IPS-15b (cell line): ENCODE measurements around the gene RABEPK.
A peak's percentile ranks its signal among the peaks of the same experiment; 100 is the strongest.

ENCODE experiments used
- H3K27me3 ChIP-seq: one replicate; pipeline ENCODE4 v1.6.1; 2013; ENCODE audit warnings: low read length; ENCODE audit not compliant: control insufficient read depth, insufficient read depth
- H3K36me3 ChIP-seq: one replicate; pipeline ENCODE4 v1.6.1; 2013; ENCODE audit warnings: low read length; ENCODE audit not compliant: control insufficient read depth, insufficient read depth
- H3K4me1 ChIP-seq: one replicate; pipeline ENCODE4 v1.6.1; 2013; ENCODE audit warnings: mild to moderate bottlenecking, low read length; ENCODE audit not compliant: control insufficient read depth, insufficient read depth
- H3K4me3 ChIP-seq: one replicate; pipeline ENCODE4 v1.5.1; 2013; ENCODE audit warnings: low read depth, low read length
- H3K9ac ChIP-seq: one replicate; pipeline ENCODE4 v1.6.1; 2013; ENCODE audit warnings: low read depth, mild to moderate bottlenecking, low read length
- H3K9me3 ChIP-seq: one replicate; pipeline ENCODE4 v1.6.1; 2013; ENCODE audit warnings: mild to moderate bottlenecking, low read length; ENCODE audit not compliant: control insufficient read depth, insufficient read depth

The RABEPK gene

GRCh38 chr9:125239631-125240597 is 39.6 kb downstream of the RABEPK start:
- peaks cover 3% of the 10 kb centered on the region for H3K4me1 ChIP-seq
- peaks cover 34% of the 10 kb centered on the region for H3K36me3 ChIP-seq
- peak overlapping the region; percentile 97 for H3K9ac ChIP-seq
- H3K4me3 ChIP-seq = peak overlapping the region; percentile 99
- no peaks in the 10 kb centered on the region for H3K27me3 ChIP-seq
- H3K9me3 ChIP-seq = no peaks in the 10 kb centered on the region

- no peaks in the 10 kb centered on the region for H3K9me3 ChIP-seq
- peak overlapping the region; percentile 99 for H3K4me3 ChIP-seq
- H3K27me3 ChIP-seq = no peaks in the 10 kb centered on the region
- peaks cover 34% of the 10 kb centered on the region for H3K36me3 ChIP-seq
- H3K4me1 ChIP-seq = peaks cover 3% of the 10 kb centered on the region
- peak overlapping the region; percentile 97 for H3K9ac ChIP-seq
Observed at GRCh38 chr9:125240649-125240999, 40.3 kb downstream of the RABEPK start.

- H3K9me3 ChIP-seq = no peaks in the 10 kb centered on the region
- H3K4me1 ChIP-seq = peaks cover 3% of the 10 kb centered on the region
- H3K36me3 ChIP-seq = peaks cover 34% of the 10 kb centered on the region
- H3K27me3 ChIP-seq = no peaks in the 10 kb centered on the region
- peak within 1 kb of the TSS; percentile 99 for H3K4me3 ChIP-seq
- H3K9ac ChIP-seq = peak within 1 kb of the TSS; percentile 97
Observed at GRCh38 chr9:125241000-125241862, 40.9 kb downstream of the RABEPK start, which contains the start of gene HSPA5. Gene HSPA5 (minus strand): TSS chr9:125241343. CDS start chr9:125241126, 217 bp downstream.

GRCh38 chr9:125241863-125242739 is 41.8 kb downstream of the RABEPK start:
- Histone ChIP-seq H3K4me3 (peak overlapping the region; percentile 98), H3K9me3 (no peaks in the 10 kb centered on the region), H3K9ac (peak overlapping the region; percentile 95), H3K36me3 (peaks cover 29% of the 10 kb centered on the region), H3K4me1 (peaks cover 3% of the 10 kb centered on the region), H3K27me3 (no peaks in the 10 kb centered on the region)

- Histone ChIP-seq H3K4me1 (peaks cover 3% of the 10 kb centered on the region), H3K9ac (no peak overlapping the region), H3K36me3 (peaks cover 15% of the 10 kb centered on the region), H3K27me3 (no peaks in the 10 kb centered on the region), H3K4me3 (no peak overlapping the region), H3K9me3 (no peaks in the 10 kb centered on the region)
Observed at GRCh38 chr9:125243792-125244260, 43.5 kb downstream of the RABEPK start.

GRCh38 chr9:125246261-125246667 is 45.9 kb downstream of the RABEPK start:
- no peaks in the 10 kb centered on the region for H3K4me1 ChIP-seq
- no peak overlapping the region for H3K9ac ChIP-seq
- no peaks in the 10 kb centered on the region for H3K36me3 ChIP-seq
- H3K27me3 ChIP-seq = no peaks in the 10 kb centered on the region
- no peaks in the 10 kb centered on the region for H3K9me3 ChIP-seq
- H3K4me3 ChIP-seq = no peak overlapping the region

GRCh38 chr9:125254231-125254630 is 53.9 kb downstream of the RABEPK start:
- no peak overlapping the region for H3K9ac ChIP-seq
- no peaks in the 10 kb centered on the region for H3K36me3 ChIP-seq
- no peaks in the 10 kb centered on the region for H3K27me3 ChIP-seq
- no peaks in the 10 kb centered on the region for H3K9me3 ChIP-seq
- H3K4me3 ChIP-seq = no peak overlapping the region
- no peaks in the 10 kb centered on the region for H3K4me1 ChIP-seq

- Histone ChIP-seq H3K27me3 (no peaks in the 10 kb centered on the region), H3K36me3 (no peaks in the 10 kb centered on the region), H3K9ac (no peak overlapping the region), H3K4me3 (no peak overlapping the region), H3K4me1 (no peaks in the 10 kb centered on the region), H3K9me3 (no peaks in the 10 kb centered on the region)
Observed at GRCh38 chr9:125255781-125256391, 55.5 kb downstream of the RABEPK start.

GRCh38 chr9:125258160-125258785 is 57.9 kb downstream of the RABEPK start:
- Histone ChIP-seq H3K36me3 (no peaks in the 10 kb centered on the region), H3K27me3 (no peaks in the 10 kb centered on the region), H3K9ac (no peak overlapping the region), H3K4me3 (no peak overlapping the region), H3K4me1 (peaks cover 7% of the 10 kb centered on the region), H3K9me3 (no peaks in the 10 kb centered on the region)

GRCh38 chr9:125258832-125259534 is 58.6 kb downstream of the RABEPK start:
- Histone ChIP-seq H3K4me3 (no peak overlapping the region), H3K9ac (no peak overlapping the region), H3K36me3 (no peaks in the 10 kb centered on the region), H3K9me3 (no peaks in the 10 kb centered on the region), H3K4me1 (peaks cover 7% of the 10 kb centered on the region), H3K27me3 (no peaks in the 10 kb centered on the region)
